ENCODE results near the gene CDH23. TPM values are rescaled to one million over a fixed set of nuclear protein-coding genes. Genes with fewer than 3 reads are reported as not detected.

CDH23 gene
- polyA plus RNA-seq, 2 of the 4 experiments (the other 2 are of a cell fraction) = 1.1 to 2.3 TPM

DNA sequence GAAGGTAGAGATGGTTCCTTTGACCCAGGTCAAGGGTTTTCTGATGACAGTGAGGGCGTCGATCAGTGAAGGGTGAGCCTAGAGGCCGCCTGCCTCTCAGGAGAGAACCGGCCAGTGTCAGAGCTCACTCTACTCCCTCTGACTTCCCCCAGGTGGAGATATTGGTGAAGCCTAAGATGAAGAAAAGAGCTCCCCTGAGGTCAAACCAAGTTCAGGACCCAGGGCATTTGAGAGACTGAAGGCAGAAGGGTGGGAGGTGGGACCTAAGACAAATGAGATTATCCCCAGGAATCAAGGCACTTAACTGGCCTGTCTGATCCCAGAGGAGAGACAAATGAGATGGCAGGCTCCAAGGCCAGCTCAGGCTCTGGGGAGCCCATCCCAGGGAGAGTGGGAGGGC lies 104.7 kb downstream of the CDH23 start:
- no peak overlapping the region for H3K4me2 ChIP-seq
- H3K9me3 ChIP-seq = no peaks in the 10 kb centered on the region
- WGBS (ENCODE audit: missing lambda C conversion rate) = 92% methylated on average over 4 of the region's 4 CpGs
- ATAC-seq (no peak), FAIRE-seq (no peak), DNase-seq (ENCODE audit: low read depth in 1 of 2, low spot score in 1 of 2) (no peak)
- ChIA-PET POLR2A (no interaction called here), CTCF (interaction anchor here (1.1 to 1.7 kb wide), 4 partner anchors 9 to 58 kb away, joined by 3 to 4 read pairs (median 4); no protein-coding TSS in a partner anchor)
- no peak overlapping the region for H3K4me3 ChIP-seq
- no peaks in the 10 kb centered on the region for H3K4me1 ChIP-seq
- TF ChIP-seq RAD21 (conservative IDR thresholded peaks at IDR 0.05 in 1 of 2, IDR thresholded peaks at IDR 0.05 in 1 of 2) (no peak), HEYL (CRISPR knock-in tag; IDR thresholded peaks at IDR 0.05) (no peak), CBX2 (IDR thresholded peaks at IDR 0.05; ENCODE audit: borderline replicate concordance, low read depth) (no peak)
- H3K27ac ChIP-seq = no peak overlapping the region

DNA sequence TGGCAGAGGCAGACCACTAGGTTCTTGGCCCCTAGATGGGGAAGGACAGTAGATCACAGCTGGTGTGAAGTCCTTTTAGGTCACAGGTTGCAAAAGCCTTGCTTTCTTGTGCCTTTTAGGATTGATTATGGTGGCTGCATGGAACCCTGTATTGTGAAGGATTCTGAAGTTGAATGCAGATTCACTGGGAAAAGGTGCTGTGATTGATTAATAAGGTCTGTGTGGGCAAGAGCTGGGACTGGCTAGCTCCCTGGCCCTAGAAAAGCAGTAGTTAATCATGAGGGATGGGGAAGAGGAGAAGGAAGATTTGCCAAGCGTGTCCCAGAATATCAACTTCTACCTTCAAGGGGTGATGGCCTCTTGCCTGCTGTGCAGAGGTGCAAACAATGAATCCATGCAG lies 105.5 kb downstream of the CDH23 start:
- 95% methylated on average over 1 of the region's 1 CpG for WGBS (ENCODE audit: missing lambda C conversion rate)
- FAIRE-seq (no peak), DNase-seq (ENCODE audit: low read depth in 1 of 2, low spot score in 1 of 2) (no peak), ATAC-seq (no peak)
- H3K4me3 ChIP-seq = no peak overlapping the region
- H3K4me2 ChIP-seq = no peak overlapping the region
- no peaks in the 10 kb centered on the region for H3K9me3 ChIP-seq
- ChIA-PET CTCF (interaction anchor here (1.1 to 1.7 kb wide), 4 partner anchors 9 to 58 kb away, joined by 3 to 4 read pairs (median 4); no protein-coding TSS in a partner anchor), POLR2A (no interaction called here)
- H3K27ac ChIP-seq = no peak overlapping the region
- TF ChIP-seq HES2 (IDR thresholded peaks at IDR 0.05) (no peak), MAFK (IDR thresholded peaks at IDR 0.05; ENCODE audit: partially characterized antibody) (no peak), HOXB13 (CRISPR knock-in tag; IDR thresholded peaks at IDR 0.05; ENCODE audit: low read depth) (no peak), JUN (IDR thresholded peaks at IDR 0.05) (no peak), CEBPB (IDR thresholded peaks at IDR 0.05) (no peak), CBX8 (IDR thresholded peaks at IDR 0.05) (no peak), FOSB (CRISPR knock-in tag; IDR thresholded peaks at IDR 0.05) (no peak), RFX5 (IDR thresholded peaks at IDR 0.05) (no peak), GATA3 (IDR thresholded peaks at IDR 0.05; ENCODE audit: borderline replicate concordance) (no peak), RARB (CRISPR knock-in tag; IDR thresholded peaks at IDR 0.05) (no peak)
- H3K4me1 ChIP-seq = no peaks in the 10 kb centered on the region

DNA sequence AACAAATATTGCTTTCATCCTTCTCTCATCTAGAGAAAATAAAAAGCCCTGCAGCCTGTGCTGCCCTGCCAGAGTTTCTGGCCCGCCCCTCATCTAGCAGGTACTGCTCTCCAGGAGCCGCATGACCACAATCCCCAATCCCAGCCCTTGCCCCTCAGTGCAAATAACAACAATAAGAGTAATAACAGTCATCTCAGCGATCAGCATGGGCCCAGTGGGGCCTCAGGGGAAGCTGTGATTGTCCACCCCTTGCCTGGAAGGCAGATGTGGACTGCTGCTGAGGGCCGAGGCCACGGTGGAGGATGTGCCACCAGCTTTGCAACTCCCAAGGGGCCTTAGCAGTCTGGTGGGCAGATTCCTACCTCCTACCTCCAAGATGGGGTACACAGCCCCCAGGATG lies 106.1 kb downstream of the CDH23 start:
- TF ChIP-seq EP300 (IDR thresholded peaks at IDR 0.05) (no peak), E2F6 (IDR thresholded peaks at IDR 0.05; ENCODE audit: borderline replicate concordance, low read depth) (no peak), EHF (CRISPR knock-in tag; IDR thresholded peaks at IDR 0.05) (no peak), ZC3H11A (IDR thresholded peaks at IDR 0.05) (no peak), HOXB5 (CRISPR knock-in tag; IDR thresholded peaks at IDR 0.05) (no peak), ZNF302 (CRISPR knock-in tag; IDR thresholded peaks at IDR 0.05) (no peak), ELK1 (IDR thresholded peaks at IDR 0.05; ENCODE audit: low read depth, low read length) (no peak), HES2 (IDR thresholded peaks at IDR 0.05) (no peak), HDAC2 (IDR thresholded peaks at IDR 0.05) (no peak), HOXB13 (CRISPR knock-in tag; IDR thresholded peaks at IDR 0.05; ENCODE audit: low read depth) (no peak), JUNB (IDR thresholded peaks at IDR 0.05) (no peak), TP53 (CRISPR knock-in tag; IDR thresholded peaks at IDR 0.05) (no peak), NFE2L2 (conservative IDR thresholded peaks at IDR 0.05; ENCODE audit: low read length) (no peak)
- TF ChIP-seq, protein P1, sequence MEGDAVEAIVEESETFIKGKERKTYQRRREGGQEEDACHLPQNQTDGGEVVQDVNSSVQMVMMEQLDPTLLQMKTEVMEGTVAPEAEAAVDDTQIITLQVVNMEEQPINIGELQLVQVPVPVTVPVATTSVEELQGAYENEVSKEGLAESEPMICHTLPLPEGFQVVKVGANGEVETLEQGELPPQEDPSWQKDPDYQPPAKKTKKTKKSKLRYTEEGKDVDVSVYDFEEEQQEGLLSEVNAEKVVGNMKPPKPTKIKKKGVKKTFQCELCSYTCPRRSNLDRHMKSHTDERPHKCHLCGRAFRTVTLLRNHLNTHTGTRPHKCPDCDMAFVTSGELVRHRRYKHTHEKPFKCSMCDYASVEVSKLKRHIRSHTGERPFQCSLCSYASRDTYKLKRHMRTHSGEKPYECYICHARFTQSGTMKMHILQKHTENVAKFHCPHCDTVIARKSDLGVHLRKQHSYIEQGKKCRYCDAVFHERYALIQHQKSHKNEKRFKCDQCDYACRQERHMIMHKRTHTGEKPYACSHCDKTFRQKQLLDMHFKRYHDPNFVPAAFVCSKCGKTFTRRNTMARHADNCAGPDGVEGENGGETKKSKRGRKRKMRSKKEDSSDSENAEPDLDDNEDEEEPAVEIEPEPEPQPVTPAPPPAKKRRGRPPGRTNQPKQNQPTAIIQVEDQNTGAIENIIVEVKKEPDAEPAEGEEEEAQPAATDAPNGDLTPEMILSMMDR (IDR thresholded peaks at IDR 0.05) = no peak
- TF ChIP-seq, protein P2, sequence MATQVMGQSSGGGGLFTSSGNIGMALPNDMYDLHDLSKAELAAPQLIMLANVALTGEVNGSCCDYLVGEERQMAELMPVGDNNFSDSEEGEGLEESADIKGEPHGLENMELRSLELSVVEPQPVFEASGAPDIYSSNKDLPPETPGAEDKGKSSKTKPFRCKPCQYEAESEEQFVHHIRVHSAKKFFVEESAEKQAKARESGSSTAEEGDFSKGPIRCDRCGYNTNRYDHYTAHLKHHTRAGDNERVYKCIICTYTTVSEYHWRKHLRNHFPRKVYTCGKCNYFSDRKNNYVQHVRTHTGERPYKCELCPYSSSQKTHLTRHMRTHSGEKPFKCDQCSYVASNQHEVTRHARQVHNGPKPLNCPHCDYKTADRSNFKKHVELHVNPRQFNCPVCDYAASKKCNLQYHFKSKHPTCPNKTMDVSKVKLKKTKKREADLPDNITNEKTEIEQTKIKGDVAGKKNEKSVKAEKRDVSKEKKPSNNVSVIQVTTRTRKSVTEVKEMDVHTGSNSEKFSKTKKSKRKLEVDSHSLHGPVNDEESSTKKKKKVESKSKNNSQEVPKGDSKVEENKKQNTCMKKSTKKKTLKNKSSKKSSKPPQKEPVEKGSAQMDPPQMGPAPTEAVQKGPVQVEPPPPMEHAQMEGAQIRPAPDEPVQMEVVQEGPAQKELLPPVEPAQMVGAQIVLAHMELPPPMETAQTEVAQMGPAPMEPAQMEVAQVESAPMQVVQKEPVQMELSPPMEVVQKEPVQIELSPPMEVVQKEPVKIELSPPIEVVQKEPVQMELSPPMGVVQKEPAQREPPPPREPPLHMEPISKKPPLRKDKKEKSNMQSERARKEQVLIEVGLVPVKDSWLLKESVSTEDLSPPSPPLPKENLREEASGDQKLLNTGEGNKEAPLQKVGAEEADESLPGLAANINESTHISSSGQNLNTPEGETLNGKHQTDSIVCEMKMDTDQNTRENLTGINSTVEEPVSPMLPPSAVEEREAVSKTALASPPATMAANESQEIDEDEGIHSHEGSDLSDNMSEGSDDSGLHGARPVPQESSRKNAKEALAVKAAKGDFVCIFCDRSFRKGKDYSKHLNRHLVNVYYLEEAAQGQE (IDR thresholded peaks at IDR 0.05) = no peak
- TF ChIP-seq, protein P3, sequence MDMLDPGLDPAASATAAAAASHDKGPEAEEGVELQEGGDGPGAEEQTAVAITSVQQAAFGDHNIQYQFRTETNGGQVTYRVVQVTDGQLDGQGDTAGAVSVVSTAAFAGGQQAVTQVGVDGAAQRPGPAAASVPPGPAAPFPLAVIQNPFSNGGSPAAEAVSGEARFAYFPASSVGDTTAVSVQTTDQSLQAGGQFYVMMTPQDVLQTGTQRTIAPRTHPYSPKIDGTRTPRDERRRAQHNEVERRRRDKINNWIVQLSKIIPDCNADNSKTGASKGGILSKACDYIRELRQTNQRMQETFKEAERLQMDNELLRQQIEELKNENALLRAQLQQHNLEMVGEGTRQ (IDR thresholded peaks at IDR 0.05) = no peak
- FAIRE-seq (no peak), ATAC-seq (no peak), DNase-seq (ENCODE audit: low read depth in 1 of 2, low spot score in 1 of 2) (no peak)
- no peak overlapping the region for H3K4me2 ChIP-seq
- no peak overlapping the region for H3K27ac ChIP-seq
- no peaks in the 10 kb centered on the region for H3K9me3 ChIP-seq
- H3K4me1 ChIP-seq = no peaks in the 10 kb centered on the region
- ChIA-PET CTCF (interaction anchor here (1.3 kb wide), 1 partner anchor 13 kb away, joined by 3 read pairs; no protein-coding TSS in a partner anchor), POLR2A (no interaction called here)
- no peak overlapping the region for H3K4me3 ChIP-seq
- WGBS (ENCODE audit: missing lambda C conversion rate) = 71% methylated on average over 5 of the region's 5 CpGs

Measured in A549 (cell line).